ENCODE data around the gene ELOVL5. TPM values are rescaled to one million over a fixed set of nuclear protein-coding genes. Genes with fewer than 3 reads are reported as not detected.

Gene ELOVL5
- total and polyA plus RNA-seq, 2 donors (not counting 1 experiment from before 2014, with no cell fraction given) = 128 to 144 TPM

DNA sequence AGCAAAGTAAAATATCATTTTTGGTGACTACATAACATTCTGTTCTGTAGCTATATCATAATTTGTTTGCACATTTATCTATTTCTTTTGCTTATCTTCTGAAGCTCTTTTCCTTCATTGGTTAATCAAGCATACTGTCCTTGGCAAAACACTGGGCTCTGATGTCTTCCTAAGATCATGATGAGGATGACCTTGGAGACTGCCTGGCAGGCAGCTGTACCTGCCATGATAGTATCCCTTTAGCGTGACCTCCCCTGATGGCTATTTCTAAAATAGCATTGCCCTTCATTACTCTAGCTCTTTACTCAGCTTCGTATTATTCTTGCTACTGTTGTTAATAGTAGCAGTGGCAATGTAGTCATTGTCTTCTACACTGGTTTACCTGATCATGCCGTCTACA, 46.0 kb upstream of the ELOVL5 start:
- H2AFZ ChIP-seq (ENCODE audit: insufficient read depth, low read depth, low read length, poor library complexity, severe bottlenecking) = no peak overlapping the region
- no peak overlapping the region for H3K27ac Mint-ChIP-seq
- H3K9ac ChIP-seq (ENCODE audit: low read length) = no peak overlapping the region
- no peaks in the 10 kb centered on the region for H3K36me3 ChIP-seq (replicated peaks in 1 of 2; ENCODE audit: control extremely low read depth in 1 of 2, control insufficient read depth in 1 of 2, extremely low read depth in 1 of 2, insufficient read depth in 2 of 2, low read length in 1 of 2)
- POLR2A ChIA-PET = no interaction called here
- DNase-seq (no peak), ATAC-seq (ENCODE audit: low read depth) (no peak)
- no CpG with 5 or more reads among the region's 3 CpGs for WGBS (ENCODE audit: insufficient coverage)
- H3K27me3 Mint-ChIP-seq = no peaks in the 10 kb centered on the region
- no peak overlapping the region for H3K4me3 ChIP-seq (ENCODE audit: control extremely low read depth in 1 of 5, extremely low read depth in 1 of 5, insufficient read depth in 1 of 5, low read depth in 2 of 5, low read length in 4 of 5)
- CTCF ChIA-PET = interaction anchor here (0.6 to 1.4 kb wide), 5 partner anchors 16 to 557 kb away, joined by 3 to 4 read pairs (median 3); no protein-coding TSS in a partner anchor
- H3K4me2 ChIP-seq (replicated peaks; ENCODE audit: low read depth, low read length, poor library complexity, severe bottlenecking) = no peak overlapping the region
- H3K4me3 Mint-ChIP-seq = no peak overlapping the region
- H3K27me3 ChIP-seq (replicated peaks in 1 of 4; ENCODE audit: control extremely low read depth in 1 of 4, control insufficient read depth in 3 of 4, insufficient read depth in 4 of 4, low read length in 3 of 4) = no peaks in the 10 kb centered on the region
- H3K4me1 ChIP-seq (ENCODE audit: control insufficient read depth in 2 of 2, insufficient read depth in 2 of 2, low read length in 2 of 2) = peaks cover 4 to 6% of the 10 kb centered on the region in 2 donors
- H3K27ac ChIP-seq (ENCODE audit: low read length in 2 of 2) = no peak overlapping the region
- H3K4me1 Mint-ChIP-seq = peaks cover 6% of the 10 kb centered on the region
- intact Hi-C loops (cut with micrococcal nuclease) = no loop called here
- no peaks in the 10 kb centered on the region for H3K9me3 ChIP-seq (ENCODE audit: control extremely low read depth in 1 of 3, control insufficient read depth in 2 of 3, insufficient read depth in 1 of 3, low read length in 2 of 3)
- no peaks in the 10 kb centered on the region for H3K79me2 ChIP-seq (ENCODE audit: control insufficient read depth, insufficient read depth, low read length)
- no peaks in the 10 kb centered on the region for H4K20me1 ChIP-seq (ENCODE audit: control insufficient read depth, insufficient read depth, low read length, poor library complexity, severe bottlenecking)
- TF ChIP-seq EZH2 (IDR thresholded peaks at IDR 0.05; ENCODE audit: borderline replicate concordance, insufficient read depth, low read depth, low read length, poor library complexity, severe bottlenecking) = no peak
- TF ChIP-seq CTCF (IDR thresholded peaks at IDR 0.05) = no peak
- H3K9me3 Mint-ChIP-seq (ENCODE audit: insufficient read depth) = no peaks in the 10 kb centered on the region

GRCh38 chr6:53391170-53391569, 42.4 kb upstream of the ELOVL5 start:
- no peak overlapping the region for H3K4me3 Mint-ChIP-seq
- Histone ChIP-seq H3K9ac (ENCODE audit: low read length) (no peak overlapping the region), H3K4me1 (ENCODE audit: control insufficient read depth in 2 of 2, insufficient read depth in 2 of 2, low read length in 2 of 2) (peaks cover 4 to 6% of the 10 kb centered on the region in 2 donors), H3K4me2 (replicated peaks; ENCODE audit: low read depth, low read length, poor library complexity, severe bottlenecking) (no peak overlapping the region), H3K4me3 (ENCODE audit: control extremely low read depth in 1 of 5, extremely low read depth in 1 of 5, insufficient read depth in 1 of 5, low read depth in 2 of 5, low read length in 4 of 5) (no peak overlapping the region), H3K27ac (ENCODE audit: low read length in 2 of 2) (no peak overlapping the region), H2AFZ (ENCODE audit: insufficient read depth, low read depth, low read length, poor library complexity, severe bottlenecking) (no peak overlapping the region), H3K79me2 (ENCODE audit: control insufficient read depth, insufficient read depth, low read length) (no peaks in the 10 kb centered on the region), H3K36me3 (replicated peaks in 1 of 2; ENCODE audit: control extremely low read depth in 1 of 2, control insufficient read depth in 1 of 2, extremely low read depth in 1 of 2, insufficient read depth in 2 of 2, low read length in 1 of 2) (no peaks in the 10 kb centered on the region), H4K20me1 (ENCODE audit: control insufficient read depth, insufficient read depth, low read length, poor library complexity, severe bottlenecking) (no peaks in the 10 kb centered on the region), H3K27me3 (replicated peaks in 1 of 4; ENCODE audit: control extremely low read depth in 1 of 4, control insufficient read depth in 3 of 4, insufficient read depth in 4 of 4, low read length in 3 of 4) (no peaks in the 10 kb centered on the region), H3K9me3 (ENCODE audit: control extremely low read depth in 1 of 3, control insufficient read depth in 2 of 3, insufficient read depth in 1 of 3, low read length in 2 of 3) (no peaks in the 10 kb centered on the region)
- H3K27me3 Mint-ChIP-seq = no peaks in the 10 kb centered on the region
- intact Hi-C loops (cut with micrococcal nuclease) = no loop called here
- no peak for DNase-seq
- H3K4me1 Mint-ChIP-seq = peaks cover 6% of the 10 kb centered on the region
- TF ChIP-seq EZH2 (IDR thresholded peaks at IDR 0.05; ENCODE audit: borderline replicate concordance, insufficient read depth, low read depth, low read length, poor library complexity, severe bottlenecking) (no peak), CTCF (IDR thresholded peaks at IDR 0.05) (no peak)
- no peaks in the 10 kb centered on the region for H3K9me3 Mint-ChIP-seq (ENCODE audit: insufficient read depth)
- H3K27ac Mint-ChIP-seq = no peak overlapping the region
- ChIA-PET POLR2A (no interaction called here), CTCF (no interaction called here)
- WGBS (ENCODE audit: insufficient coverage) = no CpG with 5 or more reads among the region's 3 CpGs
- ATAC-seq (ENCODE audit: low read depth) = no peak
